ENCODE data around the gene SCN8A.

The SCN8A gene

GRCh38 chr12:51838036-51838435 is 247.0 kb downstream of the SCN8A start:
- in situ Hi-C loops (cut with MboI; ENCODE audit: low pct_unique_long_range_greater_than_20kb, low sequenced_read_pairs, unreplicated experiment), result no loop called here
- no peak for TF ChIP-seq CTCF (IDR thresholded peaks at IDR 0.05; ENCODE audit: extremely low read depth, insufficient read depth, missing control alignments)
- no peak for DNase-seq (ENCODE audit: low spot score)

- in situ Hi-C loops (cut with MboI; ENCODE audit: low pct_unique_long_range_greater_than_20kb, low sequenced_read_pairs, unreplicated experiment), result no loop called here
- no peak for TF ChIP-seq CTCF (IDR thresholded peaks at IDR 0.05; ENCODE audit: extremely low read depth, insufficient read depth, missing control alignments)
- DNase-seq (ENCODE audit: low spot score), result no peak
Observed at GRCh38 chr12:51838762-51839161, 247.7 kb downstream of the SCN8A start.

GRCh38 chr12:51839310-51839947 is 248.4 kb downstream of the SCN8A start:
- in situ Hi-C loops (cut with MboI; ENCODE audit: low pct_unique_long_range_greater_than_20kb, low sequenced_read_pairs, unreplicated experiment), result no loop called here
- DNase-seq (ENCODE audit: low spot score), result no peak
- TF ChIP-seq CTCF (IDR thresholded peaks at IDR 0.05; ENCODE audit: extremely low read depth, insufficient read depth, missing control alignments), result no peak

- no peak for TF ChIP-seq CTCF (IDR thresholded peaks at IDR 0.05; ENCODE audit: extremely low read depth, insufficient read depth, missing control alignments)
- in situ Hi-C loops (cut with MboI; ENCODE audit: low pct_unique_long_range_greater_than_20kb, low sequenced_read_pairs, unreplicated experiment), result no loop called here
Observed at GRCh38 chr12:51840966-51841365, 249.9 kb downstream of the SCN8A start.

GRCh38 chr12:51841727-51842126 is 250.7 kb downstream of the SCN8A start:
- DNase-seq (ENCODE audit: low spot score), result no peak
- TF ChIP-seq CTCF (IDR thresholded peaks at IDR 0.05; ENCODE audit: extremely low read depth, insufficient read depth, missing control alignments), result no peak
- in situ Hi-C loops (cut with MboI; ENCODE audit: low pct_unique_long_range_greater_than_20kb, low sequenced_read_pairs, unreplicated experiment), result no loop called here

More at GRCh38 chr12:51840966-51841365, 249.9 kb downstream of the SCN8A start:
- no peak for DNase-seq (ENCODE audit: low spot score)

GRCh38 chr12:51844854-51845253 is 253.8 kb downstream of the SCN8A start:
- in situ Hi-C loops (cut with MboI; ENCODE audit: low pct_unique_long_range_greater_than_20kb, low sequenced_read_pairs, unreplicated experiment), result no loop called here
- DNase-seq (ENCODE audit: low spot score), result no peak
- no peak for TF ChIP-seq CTCF (IDR thresholded peaks at IDR 0.05; ENCODE audit: extremely low read depth, insufficient read depth, missing control alignments)
